NCI-H2107 (cell line): ENCODE measurements around the gene CYFIP1.
A peak's percentile ranks its signal among the peaks of the same experiment; 100 is the strongest.

Experiments used
- DNase-seq: peaks from one replicate; lab custom pipeline; 2025; lab: John Stamatoyannopoulos, UW

Gene CYFIP1

DNA sequence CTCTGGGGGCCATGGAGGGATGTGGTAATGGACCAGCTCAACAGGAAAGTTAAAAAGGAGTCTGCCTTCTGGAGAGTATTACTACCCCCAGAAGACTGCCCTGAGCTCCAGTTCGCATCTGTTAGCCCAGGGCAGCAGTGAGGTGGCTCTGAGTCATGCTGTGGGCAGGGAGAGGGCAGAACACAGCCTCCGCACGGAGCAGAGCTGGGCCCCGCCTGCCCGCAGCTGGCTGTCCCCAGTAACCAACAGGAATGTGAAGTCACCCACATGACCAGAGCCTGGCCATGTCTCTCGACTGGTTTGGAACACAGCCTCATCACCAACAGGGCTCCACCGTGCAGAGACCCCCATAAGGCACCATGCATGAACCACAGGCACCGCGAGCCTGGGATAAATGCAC is 62.1 kb downstream of the CYFIP1 start:
- no peak for DNase-seq

- DNase-seq = no peak
Measured at GRCh38 chr15:22917556-22917955, 62.6 kb downstream of the CYFIP1 start.

GRCh38 chr15:22916606-22917350 is 63.4 kb downstream of the CYFIP1 start:
- no peak for DNase-seq

- DNase-seq = no peak
Measured at GRCh38 chr15:22915866-22916515, 64.2 kb downstream of the CYFIP1 start.

GRCh38 chr15:22913646-22914380 is 66.4 kb downstream of the CYFIP1 start:
- no peak for DNase-seq

GRCh38 chr15:22912256-22912655 is 67.9 kb downstream of the CYFIP1 start:
- no peak for DNase-seq

GRCh38 chr15:22911306-22911705 is 68.9 kb downstream of the CYFIP1 start:
- DNase-seq = no peak

GRCh38 chr15:22908830-22909229 is 71.3 kb downstream of the CYFIP1 start:
- DNase-seq = no peak

DNA sequence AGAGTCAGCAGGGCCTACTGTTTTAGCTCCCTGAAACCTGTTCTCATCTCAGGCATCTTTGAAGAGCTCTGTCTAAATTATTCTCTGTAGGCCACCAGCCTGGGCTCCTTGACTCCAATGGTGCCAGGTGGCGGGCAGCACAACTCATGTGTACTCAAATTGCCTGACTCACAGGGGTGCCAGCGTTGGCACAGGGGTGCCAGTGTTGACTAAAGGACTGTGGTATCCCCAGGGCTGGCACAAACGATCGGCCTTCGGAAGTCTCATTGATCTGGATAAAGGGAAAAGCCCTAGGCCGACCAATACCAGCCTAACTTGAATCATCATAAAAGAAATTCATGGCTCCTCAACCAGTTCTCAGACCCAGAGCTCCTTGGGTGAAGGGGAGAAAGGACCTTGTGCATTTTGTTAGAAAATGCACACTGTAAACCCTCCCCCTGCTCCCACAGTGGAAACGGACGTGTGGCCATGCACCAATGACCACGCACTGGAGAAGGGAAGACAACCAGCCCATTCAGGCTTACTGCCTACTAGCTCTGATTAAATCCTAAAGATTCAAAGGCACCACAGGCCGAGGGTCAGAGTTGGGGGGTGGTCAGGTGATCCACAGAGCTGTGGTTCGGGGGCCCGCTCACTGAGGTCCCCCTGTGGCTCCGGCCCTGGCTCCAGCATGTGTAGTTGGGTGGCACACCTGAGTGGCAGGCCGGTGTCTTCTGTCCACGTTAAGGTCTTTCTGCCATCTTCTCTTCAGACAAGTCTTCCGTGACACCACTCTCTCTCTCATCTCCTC is 72.8 kb downstream of the CYFIP1 start:
- DNase-seq = no peak

DNA sequence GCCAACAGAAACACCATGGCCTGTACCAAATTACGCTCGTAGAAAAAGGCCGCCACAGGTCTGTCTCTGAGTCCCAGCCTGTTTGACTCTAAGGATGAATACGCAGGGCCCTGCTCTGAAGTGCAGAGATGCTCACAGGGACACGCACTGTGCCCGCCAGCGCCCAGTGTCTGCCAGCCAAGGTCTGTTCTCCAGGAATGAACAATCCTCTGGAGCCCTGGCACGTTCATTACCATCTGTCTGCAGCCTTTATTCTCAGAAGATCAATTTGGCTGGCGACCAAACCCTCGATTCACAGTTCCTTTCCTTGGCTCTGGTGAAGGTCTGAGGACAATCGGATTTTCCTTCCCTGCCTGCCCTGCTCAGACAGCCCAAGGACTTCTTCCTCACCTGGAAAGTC is 75.4 kb downstream of the CYFIP1 start:
- peak; percentile 6 for DNase-seq

GRCh38 chr15:22903961-22904534 is 76.1 kb downstream of the CYFIP1 start:
- peak; percentile 16 for DNase-seq

- DNase-seq = no peak
Measured at GRCh38 chr15:22903427-22903826, 76.7 kb downstream of the CYFIP1 start.

DNA sequence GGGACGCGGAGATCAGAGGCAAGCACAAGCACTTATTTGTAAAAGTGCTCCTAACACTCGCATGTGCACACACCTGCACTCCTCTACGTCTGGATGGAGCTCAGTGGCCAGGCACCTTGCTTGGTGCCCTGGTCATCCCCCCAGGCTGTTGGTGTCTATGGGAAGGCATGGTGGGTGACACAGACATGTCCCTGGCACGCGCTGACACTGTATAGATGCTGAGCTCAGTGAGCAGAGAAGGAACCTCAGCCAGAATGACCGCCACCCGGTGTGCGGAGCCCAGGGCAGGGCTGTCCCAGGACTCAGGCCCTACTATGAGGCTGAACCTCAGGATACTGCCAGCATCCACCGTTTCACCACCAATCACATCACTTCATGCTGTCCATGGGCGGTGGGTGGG is 77.2 kb downstream of the CYFIP1 start:
- DNase-seq = no peak

GRCh38 chr15:22902578-22902977 is 77.6 kb downstream of the CYFIP1 start:
- DNase-seq = no peak

- DNase-seq = no peak
Measured at GRCh38 chr15:22902046-22902445, 78.1 kb downstream of the CYFIP1 start.

DNA sequence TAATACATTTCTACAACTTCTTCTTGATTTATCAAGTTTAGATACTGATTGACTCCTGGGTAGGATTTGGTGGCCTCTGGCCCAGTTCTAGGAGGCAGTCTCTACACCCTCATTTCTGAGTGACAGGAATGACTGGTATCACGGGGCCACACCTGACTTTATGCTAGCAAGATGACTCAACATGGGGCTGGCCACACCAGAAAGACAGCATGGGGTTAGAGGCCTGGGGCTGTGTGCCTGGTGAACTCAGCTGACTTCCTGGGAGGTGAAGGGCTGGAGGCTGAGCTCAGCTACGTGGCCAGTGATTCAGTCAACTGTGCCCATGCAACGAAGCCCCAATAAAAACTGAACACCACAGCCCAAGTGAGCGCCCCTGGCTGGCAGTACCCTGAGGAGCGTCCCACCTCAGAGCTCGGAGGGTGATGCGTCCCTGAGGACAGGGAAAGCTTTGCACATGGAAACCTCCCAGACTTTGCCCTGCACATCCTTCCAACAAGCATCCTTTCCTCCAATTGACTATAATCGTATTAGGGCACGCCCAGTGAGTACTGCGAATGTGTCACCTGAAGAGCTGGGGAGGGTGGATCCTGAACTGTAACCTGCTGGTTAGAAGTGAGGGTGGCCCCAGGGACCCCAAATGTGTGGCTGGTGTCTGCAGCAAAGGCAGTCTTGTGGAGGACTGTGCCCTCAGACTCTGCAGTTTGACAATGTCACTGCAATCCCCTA is 84.5 kb downstream of the CYFIP1 start:
- DNase-seq = no peak

- no peak for DNase-seq
Measured at GRCh38 chr15:22893881-22894280, 86.3 kb downstream of the CYFIP1 start.

DNA sequence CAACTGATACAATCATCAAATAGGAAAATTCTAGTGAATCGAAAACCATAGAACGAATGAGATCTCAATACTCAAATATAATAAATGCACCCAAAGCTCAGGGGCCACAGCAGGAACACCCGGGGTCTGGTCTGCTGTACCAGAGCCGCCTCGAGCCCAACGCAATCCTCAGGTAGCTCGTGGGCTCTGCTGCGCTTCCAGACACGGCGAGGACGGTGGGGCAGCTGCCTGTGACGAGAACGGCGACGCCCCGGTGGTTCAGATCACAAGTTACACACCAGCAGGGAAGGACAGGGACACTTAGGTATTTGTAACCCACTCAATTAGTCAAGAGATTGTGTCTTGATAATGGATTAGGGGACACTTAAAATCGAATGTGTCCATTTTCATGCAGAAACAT is 87.1 kb downstream of the CYFIP1 start:
- no peak for DNase-seq

- DNase-seq = no peak
Measured at GRCh38 chr15:22892333-22892732, 87.8 kb downstream of the CYFIP1 start.

DNA sequence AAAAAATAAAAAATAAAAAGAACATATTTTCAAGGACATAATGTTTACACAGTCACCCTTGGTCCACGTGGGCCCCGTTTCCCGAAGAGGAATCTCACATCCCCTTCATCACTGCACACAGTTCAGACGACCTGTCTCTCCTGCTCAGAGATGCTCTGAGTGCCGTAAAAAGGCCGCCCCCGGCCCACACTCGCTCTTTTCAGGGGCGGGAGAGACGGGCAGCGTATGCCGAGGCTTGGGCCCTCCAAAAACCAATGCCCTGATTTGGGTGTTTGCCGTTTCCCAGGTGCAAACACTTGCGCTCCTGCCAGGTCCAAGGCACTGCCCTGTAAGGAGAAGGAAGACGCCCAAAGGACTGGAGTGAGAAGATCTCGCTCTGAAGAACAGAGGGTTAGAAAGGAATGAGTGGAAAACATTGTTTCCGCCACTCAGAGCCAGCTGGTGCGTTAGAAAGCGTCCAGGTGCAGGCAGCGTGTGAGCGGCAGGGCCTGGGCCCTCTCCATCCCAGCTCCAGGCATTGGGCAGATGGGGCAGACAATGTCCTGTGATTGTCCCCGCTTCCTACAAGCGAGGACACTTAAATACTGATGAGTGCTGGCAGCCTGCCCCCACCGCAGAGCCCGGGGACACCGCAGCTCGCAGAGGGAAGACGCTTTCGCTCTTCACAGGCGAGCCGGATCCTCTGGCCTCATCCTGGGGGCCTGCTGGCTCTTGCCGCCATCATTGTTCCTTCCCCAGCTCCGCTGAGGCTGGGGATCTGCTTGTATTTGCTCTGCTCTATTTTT is 88.5 kb downstream of the CYFIP1 start:
- no peak for DNase-seq
